ENCODE measurements around the gene CFP.

CFP gene

DNA sequence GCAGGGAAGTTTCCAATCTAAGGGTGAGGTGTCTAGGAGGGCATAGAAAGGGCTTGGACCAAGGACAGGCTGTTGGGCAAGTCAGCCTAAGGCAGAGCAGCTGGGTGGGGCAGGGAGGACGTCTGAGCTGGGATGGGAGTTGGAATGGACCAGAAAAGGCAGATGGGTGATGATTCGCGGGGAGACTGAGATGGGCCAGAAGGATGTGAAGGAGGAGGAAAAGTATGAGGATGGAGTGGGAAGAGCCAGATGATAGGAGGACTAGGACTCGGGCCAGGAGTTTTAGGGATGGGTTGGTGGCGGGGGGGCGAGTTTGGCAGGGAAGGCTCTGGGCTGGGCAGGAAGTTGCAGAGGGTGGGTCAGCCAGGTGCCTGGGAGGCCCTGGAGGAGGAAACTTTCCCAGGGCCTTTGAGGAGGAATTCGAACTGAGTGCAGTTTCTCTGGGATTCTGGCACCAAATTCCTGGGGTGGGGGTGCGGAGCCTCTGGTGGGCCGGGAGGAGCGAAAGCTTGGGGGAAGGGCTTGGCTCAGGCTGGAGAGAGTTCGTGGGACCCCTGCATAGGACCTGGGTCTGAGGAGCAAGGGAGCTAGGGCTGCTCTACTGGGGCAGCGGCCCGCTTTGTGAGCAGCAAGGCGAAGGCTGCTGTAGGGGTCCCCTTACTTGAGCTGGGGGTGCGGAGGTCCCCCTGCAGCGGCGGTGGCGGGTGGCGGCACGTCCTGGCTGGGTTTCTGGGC, 56.2 kb downstream of the CFP start:
- no peak for DNase-seq
